CD4-positive, alpha-beta memory T cell (primary cell): Measurements from ENCODE around the gene PODXL. TPM values are rescaled to one million over a fixed set of nuclear protein-coding genes. Genes with fewer than 3 reads are reported as not detected.
A peak's percentile ranks its signal among the peaks of the same experiment; 100 is the strongest.

Experiments used
- CTCF ChIA-PET: fragments of 350-600 bp; sonication (Branson Sonifier 250); formaldehyde crosslinking; loops from one replicate; lab custom pipeline; 2021; ENCODE audit warnings: inconsistent platforms; ENCODE audit not compliant: partially characterized antibody; lab: Charles Lee
- POLR2A ChIA-PET: fragments of 350-600 bp; sonication (Branson Sonifier 250); formaldehyde crosslinking; loops from one replicate; lab custom pipeline; 2021; ENCODE audit not compliant: partially characterized antibody; lab: Charles Lee
- DNase-seq, 5 donors: peaks; one replicate each; pipeline versions ENCODE4 v3.0.0 to v3.0.0-alpha.2; 2020 to 2022; ENCODE audit warnings: mixed read lengths in 1 of 5
- H3K27ac ChIP-seq: one replicate; pipeline ENCODE4 v1.7.0; 2013; ENCODE audit warnings: low read depth, low read length
- H3K27me3 ChIP-seq: 2 replicates; pipeline ENCODE4 v1.7.0; 2013; ENCODE audit warnings: mild to moderate bottlenecking, low read length, moderate library complexity; ENCODE audit not compliant: insufficient read depth
- H3K36me3 ChIP-seq: 2 replicates; pipeline ENCODE4 v1.7.0; 2013; ENCODE audit warnings: mild to moderate bottlenecking, low read length, moderate library complexity; ENCODE audit not compliant: insufficient read depth
- H3K4me1 ChIP-seq: 2 replicates; pipeline ENCODE4 v1.7.0; 2013; ENCODE audit warnings: mild to moderate bottlenecking, low read length, moderate library complexity; ENCODE audit not compliant: insufficient read depth
- H3K4me3 ChIP-seq, 2 donors: one replicate each; pipeline ENCODE4 v1.7.0; 2013; ENCODE audit warnings: low read length in 2 of 2, mild to moderate bottlenecking in 1 of 2
- H3K9me3 ChIP-seq, 2 donors: one replicate each; pipeline ENCODE4 v1.7.0; 2013; ENCODE audit warnings: low read length in 2 of 2, control low read depth in 1 of 2; ENCODE audit not compliant: control insufficient read depth in 1 of 2
- H3K27ac Mint-ChIP-seq, 7 donors: one replicate each; pipeline ENCODE4 v1.8.0; 2020 to 2021; ENCODE audit warnings: mixed read lengths in 7 of 7, mild to moderate bottlenecking in 6 of 7, inconsistent platforms in 3 of 7, moderate library complexity in 3 of 7
- H3K27me3 Mint-ChIP-seq, 2 donors: one replicate each; pipeline ENCODE4 v1.8.0; 2020 to 2021; ENCODE audit warnings: mixed read lengths in 2 of 2
- H3K36me3 Mint-ChIP-seq, 2 donors: one replicate each; pipeline ENCODE4 v1.8.0; 2020 to 2021; ENCODE audit warnings: mixed read lengths in 2 of 2, inconsistent platforms in 1 of 2, mild to moderate bottlenecking in 1 of 2
- H3K4me1 Mint-ChIP-seq, 4 donors: one replicate each; pipeline ENCODE4 v1.8.0; 2020 to 2021; ENCODE audit warnings: mixed read lengths in 4 of 4, mild to moderate bottlenecking in 1 of 4
- H3K4me3 Mint-ChIP-seq, 8 donors: one replicate each; pipeline ENCODE4 v1.8.0; 2020 to 2021; ENCODE audit warnings: mixed read lengths in 8 of 8, mild to moderate bottlenecking in 7 of 8, moderate library complexity in 6 of 8, inconsistent platforms in 3 of 8
- H3K9me3 Mint-ChIP-seq, 8 donors: one replicate each; pipeline ENCODE4 v1.8.0; 2020 to 2021; ENCODE audit warnings: mixed read lengths in 8 of 8, mild to moderate bottlenecking in 5 of 8, inconsistent platforms in 3 of 8, moderate library complexity in 1 of 8
- intact Hi-C: fragments of 100-400 bp; cut with micrococcal nuclease; formaldehyde crosslinking; loops from one replicate; pipeline ENCODE4 v1.15.1; 2023
- polyA plus RNA-seq, 2 donors: library from polyadenylated mRNA; unstranded; fragments of 300-500 nt; fragmentation: Illumina TruSeq; gene quantifications; one replicate each; pipeline ENCODE4 v1.2.3, GENCODE V29; 2021
- total RNA-seq, 2 experiments: library from RNA; stranded (reverse); gene quantifications; one replicate each; pipeline ENCODE4 v1.2.3, GENCODE V29; 2021

The PODXL gene
- total and polyA plus RNA-seq, 4 experiments from 2014 or later, result 0.47 to 1.3 (median 1.2) TPM

DNA sequence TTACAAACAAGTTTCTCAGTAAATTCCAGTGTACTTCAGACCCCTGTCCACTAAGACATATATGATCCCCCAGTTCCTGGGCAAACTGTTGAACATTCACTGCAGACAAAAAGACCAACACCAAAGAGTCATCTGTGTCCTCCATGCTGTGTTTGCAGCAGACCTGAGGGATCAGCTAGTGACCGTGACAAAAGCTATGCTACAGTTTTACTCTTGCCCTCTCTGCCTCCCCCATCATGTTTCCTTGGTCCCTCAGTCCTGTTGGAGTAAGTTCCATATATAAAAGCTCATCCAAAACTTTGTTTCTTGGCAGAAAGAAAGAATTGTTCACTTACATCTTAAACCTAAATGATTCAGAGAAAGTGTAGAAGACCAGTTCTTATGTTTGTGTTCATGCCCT lies 56.1 kb downstream of the PODXL start:
- H3K27ac Mint-ChIP-seq, result peak overlapping the region in 5 of 7 donors; percentile 13 to 89 (median 58)
- H3K36me3 Mint-ChIP-seq, result peaks cover 0 to 25% of the 10 kb centered on the region in 2 donors
- POLR2A ChIA-PET, result interaction anchor here (1.5 kb wide), 1 partner anchor 8 kb away, joined by 4 read pairs; no protein-coding TSS in a partner anchor
- Histone ChIP-seq H3K9me3 (no peaks in the 10 kb centered on the region), H3K4me3 (no peak overlapping the region), H3K27ac (no peak overlapping the region), H3K27me3 (no peaks in the 10 kb centered on the region), H3K36me3 (no peaks in the 10 kb centered on the region), H3K4me1 (peaks cover 23% of the 10 kb centered on the region)
- intact Hi-C loops, result no loop called here
- H3K27me3 Mint-ChIP-seq, result no peaks in the 10 kb centered on the region
- CTCF ChIA-PET, result interaction anchor here (0.7 to 8.7 kb wide), 2 partner anchors 14 to 21 kb away, joined by 3 to 79 read pairs; no protein-coding TSS in a partner anchor
- no peak overlapping the region for H3K4me3 Mint-ChIP-seq
- no peaks in the 10 kb centered on the region for H3K9me3 Mint-ChIP-seq
- no peak for DNase-seq
- peaks cover 20 to 33% (median 23%) of the 10 kb centered on the region in 4 donors for H3K4me1 Mint-ChIP-seq

DNA sequence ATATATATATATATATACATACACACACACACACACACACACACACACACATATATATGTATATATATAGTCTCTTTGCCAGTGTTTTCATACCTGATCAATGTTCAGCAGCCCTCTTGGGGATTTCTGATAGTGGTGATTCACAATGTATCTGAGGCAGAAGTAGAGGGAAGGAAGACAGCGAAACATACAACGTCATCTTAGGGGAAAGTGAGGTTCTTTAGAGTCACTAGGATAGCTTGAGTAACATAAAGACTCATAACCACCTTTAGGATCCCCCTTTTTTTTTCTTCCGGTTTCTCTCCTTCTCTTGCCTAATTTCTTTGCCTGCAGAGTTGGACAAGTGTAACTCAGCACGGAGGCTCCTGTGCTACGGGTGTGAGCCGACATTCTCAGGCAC lies 56.6 kb downstream of the PODXL start:
- Histone ChIP-seq H3K27ac (no peak overlapping the region), H3K4me3 (no peak overlapping the region), H3K36me3 (no peaks in the 10 kb centered on the region), H3K9me3 (no peaks in the 10 kb centered on the region), H3K4me1 (peaks cover 23% of the 10 kb centered on the region), H3K27me3 (no peaks in the 10 kb centered on the region)
- Mint-ChIP-seq H3K4me3 (no peak overlapping the region), H3K4me1 (peaks cover 18 to 33% (median 23%) of the 10 kb centered on the region in 4 donors), H3K27ac (no peak overlapping the region), H3K36me3 (peaks cover 0 to 31% of the 10 kb centered on the region in 2 donors), H3K27me3 (no peaks in the 10 kb centered on the region), H3K9me3 (no peaks in the 10 kb centered on the region)
- intact Hi-C loops, result no loop called here
- ChIA-PET POLR2A (no interaction called here), CTCF (interaction anchor here (8.7 kb wide), 1 partner anchor 14 kb away, joined by 79 read pairs; no protein-coding TSS in a partner anchor)
- DNase-seq, result no peak

DNA sequence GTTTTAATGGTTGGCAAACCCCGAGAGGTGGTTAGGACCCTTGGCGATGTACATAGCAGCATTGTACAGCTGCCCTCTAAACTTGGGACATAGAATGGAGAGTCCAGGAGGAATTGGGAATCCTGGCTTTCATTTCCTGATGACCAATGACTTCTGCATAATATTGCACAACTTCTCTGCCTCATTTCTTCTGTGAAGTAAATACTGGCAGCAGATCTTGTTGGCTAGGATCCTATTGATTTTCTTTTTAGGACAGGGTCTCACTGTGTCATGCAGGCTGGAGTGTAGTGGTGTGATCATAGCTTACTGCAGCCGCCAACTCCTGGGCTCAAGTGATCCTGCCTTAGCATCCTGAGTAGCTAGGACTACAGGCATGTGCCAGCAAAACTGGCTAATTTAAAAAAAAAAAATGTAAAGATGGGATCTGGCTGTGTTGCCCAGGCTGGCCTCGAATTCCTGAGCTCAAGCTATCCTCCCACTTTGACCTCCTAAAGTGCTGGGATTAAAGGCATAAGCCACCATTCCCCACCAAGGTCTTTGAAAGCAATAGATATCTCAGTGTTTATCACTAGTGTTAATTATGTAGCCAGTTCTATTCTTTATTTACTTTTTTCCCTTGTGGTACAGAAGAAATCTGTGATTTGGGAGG lies 58.1 kb downstream of the PODXL start:
- Mint-ChIP-seq H3K27ac (peak overlapping the region in 2 of 7 donors; percentile 23 to 55), H3K27me3 (no peaks in the 10 kb centered on the region)

DNA sequence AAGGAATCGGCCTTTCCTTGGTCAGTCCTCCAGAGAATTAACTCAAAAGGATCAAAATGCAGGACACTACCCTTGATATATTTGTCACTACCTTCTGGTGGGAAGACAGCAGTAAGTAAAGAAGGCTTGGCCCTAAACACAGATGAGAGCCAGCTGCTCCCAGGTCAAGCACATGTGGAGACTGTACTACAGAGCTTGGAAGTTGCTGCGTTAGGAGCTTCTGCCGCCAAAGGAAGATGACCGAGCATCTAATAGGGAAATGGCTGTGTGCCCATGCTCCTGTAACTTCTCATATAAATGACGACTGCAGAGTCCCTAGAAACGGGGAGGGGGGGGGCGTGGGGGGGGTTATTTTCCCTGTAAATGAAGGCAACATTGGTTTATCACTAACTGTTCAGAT lies 59.0 kb downstream of the PODXL start:
- Histone ChIP-seq H3K27me3 (no peaks in the 10 kb centered on the region), H3K27ac (no peak overlapping the region), H3K36me3 (no peaks in the 10 kb centered on the region), H3K4me1 (peaks cover 18% of the 10 kb centered on the region), H3K9me3 (no peaks in the 10 kb centered on the region), H3K4me3 (no peak overlapping the region)
- Mint-ChIP-seq H3K27ac (no peak overlapping the region), H3K9me3 (no peaks in the 10 kb centered on the region), H3K4me3 (no peak overlapping the region), H3K4me1 (peaks cover 17 to 23% (median 19%) of the 10 kb centered on the region in 4 donors), H3K27me3 (no peaks in the 10 kb centered on the region), H3K36me3 (peaks cover 0 to 31% of the 10 kb centered on the region in 2 donors)
- ChIA-PET CTCF (interaction anchor here (1.2 to 8.7 kb wide), 3 partner anchors 9 to 17 kb away, joined by 4 to 79 read pairs (median 6); no protein-coding TSS in a partner anchor), POLR2A (no interaction called here)
- intact Hi-C loops, result no loop called here
- DNase-seq, result no peak

More for the DNA sequence above, 58.1 kb downstream of the PODXL start:
- no peak for DNase-seq
- Histone ChIP-seq H3K27me3 (no peaks in the 10 kb centered on the region), H3K36me3 (no peaks in the 10 kb centered on the region), H3K4me3 (no peak overlapping the region), H3K9me3 (no peaks in the 10 kb centered on the region), H3K27ac (no peak overlapping the region), H3K4me1 (peaks cover 23% of the 10 kb centered on the region)
- Mint-ChIP-seq H3K4me1 (peaks cover 18 to 32% (median 23%) of the 10 kb centered on the region in 4 donors), H3K36me3 (peaks cover 0 to 31% of the 10 kb centered on the region in 2 donors), H3K4me3 (no peak overlapping the region), H3K9me3 (no peaks in the 10 kb centered on the region)
- intact Hi-C loops, result no loop called here
- POLR2A ChIA-PET, result no interaction called here
- CTCF ChIA-PET, result interaction anchor here (0.9 to 8.7 kb wide), 3 partner anchors 10 to 16 kb away, joined by 3 to 79 read pairs (median 5); no protein-coding TSS in a partner anchor

DNA sequence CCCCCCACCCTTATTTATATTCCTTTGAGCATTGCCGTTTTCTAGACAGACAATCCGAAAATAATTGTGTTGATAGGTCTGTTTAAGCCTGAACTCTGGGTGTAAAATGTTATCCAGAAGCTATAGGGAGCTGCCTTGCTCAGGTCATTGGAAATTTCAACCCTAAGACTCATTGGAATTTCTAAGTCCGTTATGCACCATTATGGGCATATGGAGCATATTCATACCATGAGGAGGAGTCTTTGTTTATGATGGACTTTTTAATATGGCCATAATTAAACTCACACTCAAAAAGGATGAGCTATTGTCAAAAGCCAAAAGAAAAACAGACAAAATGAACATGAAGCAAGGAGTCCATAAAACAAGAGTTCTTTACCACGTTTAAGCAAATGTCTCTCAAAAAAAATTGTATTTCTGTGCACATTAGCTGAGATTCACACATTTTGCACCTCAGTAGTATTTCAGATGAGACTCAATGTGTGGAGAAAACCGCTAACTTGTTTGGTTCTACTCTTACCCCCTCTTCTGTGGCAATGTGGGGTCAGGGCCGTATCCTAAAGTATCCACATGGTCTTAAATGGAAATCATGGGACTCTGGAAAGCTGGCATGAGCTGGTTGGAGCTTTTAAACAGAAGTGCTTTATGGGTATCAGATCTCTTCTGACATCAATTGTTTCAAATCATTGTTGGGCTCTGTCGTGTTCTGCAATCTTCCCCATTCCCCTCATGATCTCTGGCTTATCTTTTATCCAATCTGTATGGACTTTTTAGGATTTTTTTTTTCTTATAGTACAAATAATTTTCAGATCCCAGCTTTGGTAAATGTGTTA lies 60.5 kb downstream of the PODXL start:
- no peak overlapping the region for H3K4me3 Mint-ChIP-seq
- H3K9me3 Mint-ChIP-seq, result no peaks in the 10 kb centered on the region
- Histone ChIP-seq H3K9me3 (no peaks in the 10 kb centered on the region), H3K4me3 (no peak overlapping the region), H3K27ac (no peak overlapping the region), H3K36me3 (no peaks in the 10 kb centered on the region), H3K4me1 (peaks cover 3% of the 10 kb centered on the region), H3K27me3 (no peaks in the 10 kb centered on the region)
- ChIA-PET POLR2A (no interaction called here), CTCF (no interaction called here)
- DNase-seq, result no peak
- no peaks in the 10 kb centered on the region for H3K27me3 Mint-ChIP-seq
- peaks cover 6 to 7% (median 6%) of the 10 kb centered on the region in 4 donors for H3K4me1 Mint-ChIP-seq
- intact Hi-C loops, result no loop called here
- peaks cover 0 to 29% of the 10 kb centered on the region in 2 donors for H3K36me3 Mint-ChIP-seq
- H3K27ac Mint-ChIP-seq, result peak overlapping the region in 2 of 7 donors; percentile 35 to 58

DNA sequence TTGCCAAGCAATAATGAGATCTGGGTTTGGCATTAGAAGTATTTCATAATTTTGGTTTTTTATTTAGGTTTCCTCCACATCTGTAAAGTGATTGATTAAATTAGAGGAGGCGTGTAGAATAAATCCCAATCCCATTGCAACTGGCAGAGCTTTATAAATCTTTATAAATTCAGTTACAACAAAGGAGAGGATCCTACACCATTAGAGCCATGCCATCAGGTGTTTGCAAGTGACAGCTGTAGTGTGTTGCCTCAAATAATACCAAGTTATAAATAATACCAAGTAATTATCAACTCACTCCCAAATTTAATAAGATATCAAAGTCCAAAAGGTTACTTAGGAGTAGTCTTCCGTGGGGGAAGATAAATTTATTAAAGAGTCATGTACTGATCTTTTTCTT lies 62.2 kb downstream of the PODXL start:
- CTCF ChIA-PET, result interaction anchor here (1.5 to 1.7 kb wide), 3 partner anchors 13 to 21 kb away, joined by 4 to 6 read pairs (median 5); no protein-coding TSS in a partner anchor

More for the DNA sequence above, 62.2 kb downstream of the PODXL start:
- Mint-ChIP-seq H3K4me1 (no peaks in the 10 kb centered on the region), H3K36me3 (peaks cover 0 to 32% of the 10 kb centered on the region in 2 donors), H3K27me3 (no peaks in the 10 kb centered on the region), H3K4me3 (no peak overlapping the region), H3K27ac (no peak overlapping the region), H3K9me3 (no peaks in the 10 kb centered on the region)
- Histone ChIP-seq H3K36me3 (no peaks in the 10 kb centered on the region), H3K9me3 (no peaks in the 10 kb centered on the region), H3K27ac (no peak overlapping the region), H3K4me3 (no peak overlapping the region), H3K4me1 (no peaks in the 10 kb centered on the region), H3K27me3 (no peaks in the 10 kb centered on the region)
- POLR2A ChIA-PET, result interaction anchor here (1.3 kb wide), 1 partner anchor 10 kb away, joined by 6 read pairs; no protein-coding TSS in a partner anchor
- intact Hi-C loops, result no loop called here
- no peak for DNase-seq
